Psoas muscle (tissue), 8 donors: ENCODE data around the gene IRF7. TPM values are rescaled to one million over a fixed set of nuclear protein-coding genes. Genes with fewer than 3 reads are reported as not detected.
A peak's percentile ranks its signal among the peaks of the same experiment; 100 is the strongest.

ENCODE experiments used
- ATAC-seq, 4 donors: fragments of 200-7000 bp; cut with Tn5 transposase; one replicate each; pipeline ENCODE4 v1.9.1; 2020; ENCODE audit warnings: moderate library complexity in 3 of 4, mild to moderate bottlenecking in 2 of 4
- DNase-seq, 2 donors: peaks; one replicate each; pipeline ENCODE4 v3.0.0-alpha.2; 2020
- H3K27ac ChIP-seq: fragments of 200-600 bp; one replicate; pipeline ENCODE4 v1.8.0; 2022
- H3K27me3 ChIP-seq, 3 donors: fragments of 200-600 bp in 1 of 3; one replicate each; pipeline versions ENCODE4 v1.6.1 to v1.8.0; 2013 to 2022; ENCODE audit warnings: low read length in 2 of 3, mild to moderate bottlenecking in 2 of 3, moderate library complexity in 1 of 3; ENCODE audit not compliant: insufficient read depth in 3 of 3
- H3K36me3 ChIP-seq, 2 donors: fragments of 200-600 bp in 1 of 2; one replicate each; pipeline versions ENCODE4 v1.6.1 to v1.8.0; 2013 to 2022; ENCODE audit warnings: low read depth in 1 of 2, mild to moderate bottlenecking in 1 of 2, moderate library complexity in 1 of 2; ENCODE audit not compliant: insufficient read depth in 1 of 2
- H3K4me1 ChIP-seq: fragments of 200-600 bp; one replicate; pipeline ENCODE4 v1.8.0; 2022
- H3K4me3 ChIP-seq: fragments of 200-600 bp; one replicate; pipeline ENCODE4 v1.8.0; 2022; ENCODE audit warnings: mild to moderate bottlenecking
- H3K9me3 ChIP-seq: fragments of 200-600 bp; one replicate; pipeline ENCODE4 v1.8.0; 2022
- whole genome bisulfite sequencing, 3 donors: extraction: QIAGEN DNeasy Blood & Tissue Kit; methylation state at CpG; one replicate each; pipeline versions ENCODE4 v1.1.6 to v1.1.7; 2013; 5-methylcytosine and 5-hydroxymethylcytosine counted together
- intact Hi-C, 2 donors: fragments of 100-400 bp; cut with DNase I; formaldehyde crosslinking; loops; one replicate each; pipeline versions ENCODE4 v1.11.0 to v1.14.2; 2022
- polyA plus RNA-seq, 3 donors: library from polyadenylated mRNA; stranded (reverse); fragments of 200-250 nt; gene quantifications; one replicate each; pipeline ENCODE4 v1.2.3, GENCODE V29; 2013
- total RNA-seq, 4 donors: library from RNA; stranded (reverse); fragmentation: NEBNext Ultra II Directional in 2 of 4; extraction: Animal tissue kit (Norgen Biotek cat#: 25700) in 2 of 4; gene quantifications; one replicate each; pipeline versions ENCODE4 v1.2.1 to v1.2.4, GENCODE V29; 2021 to 2023
- TF ChIP-seq, protein P1 (sequence below): fragments of 200-600 bp; IDR thresholded peaks from one replicate; pipeline ENCODE4 v1.8.0; 2022; ENCODE audit warnings: antibody characterized with exemption
- donor health status: healthy with polysubstance abuse.
- donor health status: DM: no; HTN: no; CAD: no; lungs with moderate emphysema.
- donor health status: Bipolar disorder and iron deficiency.
- donor health status: healthy.
- donor health status: DM: yes; HTN: yes; CAD: no.
- donor health status: DM: no; HTN: no; CAD: no.
- donor health status: DM: no; HTN: no; CAD: no.
- donor health status: DM: yes; HTN: yes; CAD: no.

The IRF7 gene
- total and polyA plus RNA-seq, 7 donors = 7.5 to 23.1 (median 12.9) TPM

DNA sequence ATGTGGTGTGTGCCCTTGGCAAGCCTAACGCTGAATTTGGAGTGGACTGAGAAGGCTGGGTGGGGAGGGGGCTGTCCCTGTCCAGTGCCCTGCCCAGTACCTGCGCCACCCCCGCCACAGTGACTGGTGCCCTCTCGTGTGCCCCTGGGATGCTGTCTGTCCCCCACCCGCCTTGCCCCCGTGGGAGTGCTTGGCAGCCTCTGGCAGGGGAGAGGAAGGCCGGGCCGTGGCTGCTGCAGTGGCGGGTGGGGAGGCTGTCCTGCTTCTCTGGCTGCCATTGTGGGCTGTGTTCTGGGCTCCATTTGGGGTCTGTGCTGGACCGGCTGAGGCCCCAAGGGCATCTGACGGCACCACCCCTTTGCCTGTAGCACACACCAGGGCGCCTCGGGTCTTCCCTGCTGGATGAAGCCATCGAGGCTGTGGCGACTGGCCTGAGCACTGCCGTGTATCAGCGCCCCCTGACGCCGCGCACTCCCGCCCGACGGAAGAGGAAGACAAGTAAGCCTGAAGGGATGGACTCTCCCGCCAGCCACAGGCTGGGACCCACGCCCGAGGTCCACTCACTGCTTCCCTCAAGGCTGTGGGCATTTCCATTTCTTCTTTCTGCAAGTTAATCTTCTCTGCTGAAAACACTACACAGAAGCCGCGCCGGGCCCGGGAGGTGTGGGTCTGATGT, 17.6 kb downstream of the IRF7 start:
- Histone ChIP-seq H3K36me3 (peaks cover 5 to 98% of the 10 kb centered on the region in 2 donors), H3K27ac (no peak overlapping the region), H3K4me1 (no peaks in the 10 kb centered on the region), H3K27me3 (no peaks in the 10 kb centered on the region), H3K4me3 (no peak overlapping the region), H3K9me3 (no peaks in the 10 kb centered on the region)
- TF ChIP-seq, protein P1, sequence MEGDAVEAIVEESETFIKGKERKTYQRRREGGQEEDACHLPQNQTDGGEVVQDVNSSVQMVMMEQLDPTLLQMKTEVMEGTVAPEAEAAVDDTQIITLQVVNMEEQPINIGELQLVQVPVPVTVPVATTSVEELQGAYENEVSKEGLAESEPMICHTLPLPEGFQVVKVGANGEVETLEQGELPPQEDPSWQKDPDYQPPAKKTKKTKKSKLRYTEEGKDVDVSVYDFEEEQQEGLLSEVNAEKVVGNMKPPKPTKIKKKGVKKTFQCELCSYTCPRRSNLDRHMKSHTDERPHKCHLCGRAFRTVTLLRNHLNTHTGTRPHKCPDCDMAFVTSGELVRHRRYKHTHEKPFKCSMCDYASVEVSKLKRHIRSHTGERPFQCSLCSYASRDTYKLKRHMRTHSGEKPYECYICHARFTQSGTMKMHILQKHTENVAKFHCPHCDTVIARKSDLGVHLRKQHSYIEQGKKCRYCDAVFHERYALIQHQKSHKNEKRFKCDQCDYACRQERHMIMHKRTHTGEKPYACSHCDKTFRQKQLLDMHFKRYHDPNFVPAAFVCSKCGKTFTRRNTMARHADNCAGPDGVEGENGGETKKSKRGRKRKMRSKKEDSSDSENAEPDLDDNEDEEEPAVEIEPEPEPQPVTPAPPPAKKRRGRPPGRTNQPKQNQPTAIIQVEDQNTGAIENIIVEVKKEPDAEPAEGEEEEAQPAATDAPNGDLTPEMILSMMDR = no peak
- WGBS, 3 donors = 91 to 94% (median 94%) methylated on average over 26 to 30 of the region's 30 CpGs
- DNase-seq (no peak), ATAC-seq (peak in 1 of 4 donors; percentile 25)
- intact Hi-C loops = no loop called here

DNA sequence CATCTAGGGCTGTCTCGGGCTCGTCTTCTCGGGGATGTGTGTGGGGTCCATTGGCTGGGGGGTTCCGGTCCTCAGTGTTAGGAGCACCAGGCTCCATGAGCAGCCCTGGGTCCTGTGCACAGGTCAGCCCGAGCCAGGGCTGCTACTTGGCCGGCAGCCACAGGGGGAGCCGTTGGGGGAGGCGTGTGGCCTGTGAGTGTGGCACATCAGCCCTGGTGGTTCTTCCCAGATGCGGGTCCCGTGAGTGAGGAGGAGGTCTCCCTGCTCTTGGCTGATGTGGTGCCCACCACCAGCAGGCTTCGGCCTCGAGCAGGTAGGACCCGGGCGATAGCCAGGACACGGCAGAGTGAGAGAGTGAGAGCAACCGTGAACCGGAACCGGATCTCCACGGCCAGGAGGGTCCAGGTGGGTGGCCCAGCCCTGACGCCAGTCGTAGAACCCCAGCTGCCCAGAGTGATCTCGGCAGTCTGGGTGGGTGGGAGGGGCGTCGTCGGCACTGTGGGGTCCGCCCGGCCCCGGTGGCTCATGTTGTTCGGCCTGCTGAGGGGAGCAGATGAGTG, 18.5 kb downstream of the IRF7 start:
- peaks cover 5 to 99% of the 10 kb centered on the region in 2 donors for H3K36me3 ChIP-seq

GRCh38 chr11:596374-596773, 19.4 kb downstream of the IRF7 start:
- Histone ChIP-seq H3K4me1 (no peaks in the 10 kb centered on the region), H3K27ac (no peak overlapping the region), H3K36me3 (peaks cover 5 to 99% of the 10 kb centered on the region in 2 donors), H3K4me3 (no peak overlapping the region), H3K9me3 (no peaks in the 10 kb centered on the region), H3K27me3 (no peaks in the 10 kb centered on the region)
- intact Hi-C loops = no loop called here
- ATAC-seq (no peak), DNase-seq (no peak)
- 85 to 96% (median 89%) methylated on average over 10 of the region's 10 CpGs for WGBS, 3 donors
- TF ChIP-seq, protein P1 = no peak

More for the DNA sequence above, 18.5 kb downstream of the IRF7 start:
- TF ChIP-seq, protein P1 = no peak
- DNase-seq (no peak), ATAC-seq (peak in 1 of 4 donors; percentile 13)
- 85 to 90% (median 90%) methylated on average over 28 to 29 of the region's 29 CpGs for WGBS, 3 donors
- Histone ChIP-seq H3K27me3 (no peaks in the 10 kb centered on the region), H3K4me3 (no peak overlapping the region), H3K9me3 (no peaks in the 10 kb centered on the region), H3K4me1 (no peaks in the 10 kb centered on the region), H3K27ac (no peak overlapping the region)
- intact Hi-C loops = no loop called here

DNA sequence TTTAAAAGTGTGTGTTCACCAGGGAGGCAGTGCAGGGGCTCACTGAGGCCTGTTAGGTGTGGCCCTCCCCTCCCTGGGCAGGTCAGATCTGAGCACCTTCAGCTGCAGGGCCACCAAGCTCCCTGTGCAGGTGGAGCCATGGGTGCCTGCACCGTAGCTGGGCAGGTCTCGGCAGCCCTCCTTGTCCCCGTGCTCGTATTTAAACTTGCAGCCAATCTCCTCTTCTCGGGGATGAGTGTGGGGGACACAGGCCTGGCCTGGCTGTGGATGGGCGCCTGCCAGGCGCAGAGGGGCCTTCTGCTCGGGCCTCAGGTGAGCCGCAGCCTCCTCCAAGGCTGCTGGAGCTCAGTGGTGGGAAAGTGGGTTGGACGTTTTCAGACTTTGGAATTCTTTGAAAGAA, 20.4 kb downstream of the IRF7 start:
- no peaks in the 10 kb centered on the region for H3K9me3 ChIP-seq
- 90 to 91% (median 91%) methylated on average over 10 of the region's 10 CpGs for WGBS, 3 donors
- no peak overlapping the region for H3K4me3 ChIP-seq
- no peaks in the 10 kb centered on the region for H3K27me3 ChIP-seq
- H3K36me3 ChIP-seq = peaks cover 5 to 99% of the 10 kb centered on the region in 2 donors
- DNase-seq (no peak), ATAC-seq (no peak)
- TF ChIP-seq, protein P1 = no peak
- no peak overlapping the region for H3K27ac ChIP-seq
- no peaks in the 10 kb centered on the region for H3K4me1 ChIP-seq
- intact Hi-C loops = no loop called here
